ENCODE measurements around the gene DPM1.

Gene DPM1

DNA sequence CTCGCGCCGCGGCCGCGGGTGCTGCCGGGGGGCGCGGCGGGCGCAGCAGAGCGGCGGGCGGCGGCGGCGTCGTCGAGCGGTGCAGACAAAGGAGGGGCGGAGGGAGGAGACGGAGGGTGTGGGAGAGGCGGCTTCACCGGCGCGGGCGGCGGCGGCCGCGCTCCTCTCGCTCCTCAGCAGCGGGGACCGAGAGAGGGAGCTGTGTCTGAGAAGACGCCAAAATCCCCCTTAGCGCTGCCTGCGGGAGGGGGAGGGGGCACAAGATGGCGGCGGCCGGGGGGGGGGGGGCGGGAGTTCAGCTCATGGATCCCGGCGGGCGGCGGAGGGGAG lies 27.4 kb downstream of the DPM1 start:
- no peak for DNase-seq (ENCODE audit: low read depth in 2 of 2)

DNA sequence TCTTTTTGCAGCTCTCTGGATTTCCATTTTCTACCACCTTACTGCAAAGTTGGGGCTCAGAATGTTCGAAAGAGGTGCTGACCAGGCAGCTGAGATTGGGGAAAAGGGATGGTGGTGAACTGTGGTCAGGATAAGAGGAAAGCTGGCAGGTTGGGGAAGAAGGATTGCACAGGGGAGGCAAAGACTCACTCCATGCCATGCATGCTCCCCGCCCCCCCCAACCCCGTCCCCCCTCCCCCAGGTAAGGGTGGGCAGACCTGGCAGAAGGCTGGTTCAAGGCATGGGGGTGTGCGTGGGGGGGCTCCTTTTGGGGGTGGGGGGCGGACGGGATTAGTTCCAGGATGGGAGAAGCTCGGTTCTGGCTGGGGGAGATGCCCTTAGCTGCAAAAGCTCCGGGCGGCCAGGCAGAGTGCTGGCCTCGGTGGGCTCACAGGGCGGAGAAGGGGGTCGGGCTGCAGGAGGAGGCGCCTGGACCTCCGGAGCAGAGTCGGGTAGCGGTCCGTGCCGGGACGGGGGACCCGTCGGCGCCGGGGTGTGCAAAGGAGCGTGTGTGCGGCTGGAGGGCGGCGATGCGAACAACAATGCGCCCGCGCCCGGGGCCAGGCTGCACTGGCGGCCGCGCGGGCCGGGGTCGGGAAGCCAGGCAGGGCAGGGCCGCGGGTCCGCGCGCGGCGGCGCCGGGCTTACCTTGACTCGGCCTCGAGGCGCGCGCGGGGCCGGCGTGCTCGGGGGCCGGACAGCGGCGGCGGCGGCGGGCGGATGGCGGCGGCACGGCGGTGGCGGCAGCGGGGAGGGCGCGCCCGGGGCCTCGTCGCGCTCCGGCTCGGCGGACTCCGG lies 28.0 kb downstream of the DPM1 start:
- no peak for DNase-seq (ENCODE audit: low read depth in 2 of 2)

DNA sequence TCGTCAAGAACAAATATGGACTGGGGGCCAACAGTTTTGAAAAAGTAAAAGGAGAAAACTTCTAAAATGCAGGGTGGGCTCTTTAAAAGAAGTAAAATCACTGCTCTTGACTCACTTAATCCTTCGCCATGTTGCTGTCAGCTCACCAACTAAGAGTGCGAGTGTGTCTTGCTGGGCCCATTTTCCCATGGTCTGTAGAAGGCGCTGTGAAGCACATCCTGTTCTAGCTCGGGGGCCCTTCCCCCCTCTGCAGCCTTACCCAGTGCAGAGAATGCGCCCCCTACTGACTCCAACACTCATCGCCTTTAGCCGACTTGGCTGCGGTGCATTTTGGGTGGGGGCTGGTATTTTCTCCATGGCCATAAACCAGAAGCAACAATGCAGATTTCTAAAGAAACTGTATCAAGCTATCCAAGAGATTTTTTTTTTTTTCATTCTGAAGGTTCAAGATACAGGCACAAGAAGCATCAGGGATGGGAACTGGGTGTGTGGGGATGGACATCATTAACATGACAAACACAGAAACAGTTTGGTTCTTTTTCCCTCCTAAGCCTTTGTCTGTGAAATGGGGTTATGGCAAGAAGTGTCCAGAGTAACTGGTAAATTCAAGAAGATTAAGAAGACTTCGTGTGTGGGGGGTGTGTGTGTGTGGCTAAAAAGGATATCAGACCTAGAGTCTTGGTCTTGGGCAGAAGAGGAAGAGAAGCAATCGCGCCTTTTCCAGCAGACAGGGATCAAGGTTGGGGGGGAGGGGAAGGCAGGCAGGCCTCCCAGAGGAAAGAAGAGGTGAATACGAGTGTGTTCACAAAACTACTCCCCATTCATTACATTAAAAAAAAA lies 28.8 kb downstream of the DPM1 start:
- peak; percentile 81 to 86 for DNase-seq (ENCODE audit: low read depth in 2 of 2)

DNA sequence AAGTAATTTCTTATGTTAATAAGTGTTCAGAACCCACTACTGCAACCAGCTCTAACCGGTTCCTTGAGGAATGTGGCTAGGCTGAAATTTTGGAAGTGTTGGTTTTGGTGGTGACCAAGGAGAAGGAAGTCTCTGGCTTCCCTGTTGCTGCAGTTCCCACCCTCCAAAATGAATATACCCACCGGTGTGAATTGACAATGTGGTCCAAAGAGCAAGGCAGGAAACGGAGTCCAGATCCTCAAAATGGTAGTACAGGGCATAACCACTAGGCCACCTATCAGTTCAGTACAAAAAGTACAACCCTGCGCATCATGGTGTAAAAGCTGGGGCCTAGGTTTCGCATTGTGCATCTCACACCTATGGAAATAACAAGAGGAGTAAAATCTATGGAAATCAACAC lies 29.9 kb downstream of the DPM1 start:
- DNase-seq (ENCODE audit: low read depth in 2 of 2): no peak

DNA sequence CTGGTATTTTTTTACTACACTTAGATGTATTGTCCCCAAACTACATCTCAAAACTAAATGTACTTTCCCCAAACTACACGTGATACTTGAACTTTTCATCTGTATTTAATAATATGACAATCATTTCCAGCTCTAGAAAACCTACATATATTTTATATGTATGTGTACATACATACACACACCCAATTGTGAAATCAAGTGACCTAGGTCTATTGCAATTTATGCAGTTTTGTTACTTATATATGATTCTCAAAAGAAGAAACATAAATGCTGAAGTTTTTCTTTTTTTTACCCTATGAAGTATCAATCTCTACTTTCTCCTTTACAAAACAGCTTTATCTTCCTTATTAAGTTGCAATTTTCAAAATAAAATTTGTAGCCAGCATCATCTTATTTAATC lies 31.8 kb downstream of the DPM1 start:
- no peak for DNase-seq (ENCODE audit: low read depth in 2 of 2)

GRCh38 chr20:50924261-50924920 lies 33.9 kb downstream of the DPM1 start:
- no peak for DNase-seq (ENCODE audit: low read depth in 2 of 2)

- DNase-seq (ENCODE audit: low read depth in 2 of 2): no peak
These were observed 36.4 kb downstream of the DPM1 start for GRCh38 chr20:50921803-50922501.

DNA sequence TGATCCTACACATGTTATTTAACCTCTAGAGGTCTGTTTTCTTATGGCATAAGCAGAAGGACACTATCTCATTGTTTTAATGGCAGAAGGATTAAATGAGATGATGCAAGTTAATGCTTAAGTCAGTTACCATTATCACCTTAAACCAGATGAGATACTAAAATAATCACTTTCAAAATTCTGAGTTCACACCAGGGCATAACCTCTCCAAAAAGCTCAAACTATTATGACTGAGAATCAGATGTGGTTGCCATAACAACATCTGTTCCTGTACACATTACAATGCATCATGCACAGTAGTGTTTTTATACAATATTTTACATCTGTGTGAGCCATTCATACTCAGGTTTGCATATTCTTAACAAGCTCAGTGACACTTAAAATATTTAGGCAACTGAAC lies 37.3 kb downstream of the DPM1 start:
- no peak for DNase-seq (ENCODE audit: low read depth in 2 of 2)

DNA sequence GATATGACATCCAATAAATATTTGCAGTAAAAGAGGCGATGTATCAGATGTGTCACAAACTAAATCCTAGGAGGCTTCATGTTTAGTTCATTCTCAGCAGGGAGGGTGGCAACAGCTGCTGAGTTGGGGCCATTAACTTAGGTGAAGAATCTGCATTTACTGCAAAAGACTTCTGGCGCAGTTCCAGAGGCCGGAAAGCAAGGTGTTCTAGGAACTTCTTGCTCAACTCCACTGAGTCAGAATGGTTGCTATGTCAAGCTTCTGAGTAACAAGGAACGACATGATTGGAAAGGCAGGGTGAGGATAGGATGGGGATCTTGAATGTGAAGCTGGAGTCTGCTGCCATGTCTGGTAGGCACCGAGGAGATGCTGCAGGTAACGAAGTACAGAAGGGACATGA lies 38.8 kb downstream of the DPM1 start:
- no peak for DNase-seq (ENCODE audit: low read depth in 2 of 2)

DNA sequence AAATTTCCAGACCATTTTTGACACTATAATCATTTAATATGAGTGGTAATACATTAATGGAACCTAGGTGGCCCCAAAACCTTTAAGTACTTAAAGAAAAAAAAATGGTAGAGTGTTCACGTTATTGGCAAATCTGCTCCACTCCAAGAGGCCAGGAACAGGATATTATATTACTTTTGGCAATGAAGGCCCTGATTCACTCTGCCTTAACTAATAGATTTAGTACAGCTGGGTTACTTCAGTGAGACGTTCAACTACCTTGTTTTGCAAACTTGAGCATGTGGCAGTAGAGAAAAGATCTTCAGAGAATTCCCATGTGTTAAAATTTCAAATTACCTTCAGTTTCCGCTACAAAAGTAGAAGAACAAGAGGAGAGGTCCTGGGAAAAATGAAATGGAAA lies 39.9 kb downstream of the DPM1 start:
- no peak for DNase-seq (ENCODE audit: low read depth in 2 of 2)

DNA sequence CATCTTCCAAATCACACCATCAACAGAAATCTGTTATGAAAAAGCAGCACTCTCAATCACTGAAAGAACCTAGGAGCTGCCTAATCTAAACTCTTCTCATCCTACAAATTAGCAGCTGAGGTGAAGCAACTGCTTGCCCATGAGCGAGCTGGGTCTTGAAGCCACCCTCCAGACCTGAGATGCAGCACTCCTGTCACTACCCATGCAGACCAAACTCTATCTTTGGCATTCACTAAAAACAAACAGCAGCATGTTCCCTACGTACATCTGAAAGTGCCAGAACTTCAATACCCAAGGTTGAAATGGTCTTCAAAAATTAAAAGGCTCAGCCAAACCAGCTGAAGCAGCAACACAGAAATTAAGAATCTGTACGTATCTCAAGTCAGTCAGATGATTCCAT lies 41.4 kb downstream of the DPM1 start:
- no peak for DNase-seq (ENCODE audit: low read depth in 2 of 2)

GRCh38 chr20:50916257-50916656 lies 42.1 kb downstream of the DPM1 start:
- no peak for DNase-seq (ENCODE audit: low read depth in 2 of 2)

DNA sequence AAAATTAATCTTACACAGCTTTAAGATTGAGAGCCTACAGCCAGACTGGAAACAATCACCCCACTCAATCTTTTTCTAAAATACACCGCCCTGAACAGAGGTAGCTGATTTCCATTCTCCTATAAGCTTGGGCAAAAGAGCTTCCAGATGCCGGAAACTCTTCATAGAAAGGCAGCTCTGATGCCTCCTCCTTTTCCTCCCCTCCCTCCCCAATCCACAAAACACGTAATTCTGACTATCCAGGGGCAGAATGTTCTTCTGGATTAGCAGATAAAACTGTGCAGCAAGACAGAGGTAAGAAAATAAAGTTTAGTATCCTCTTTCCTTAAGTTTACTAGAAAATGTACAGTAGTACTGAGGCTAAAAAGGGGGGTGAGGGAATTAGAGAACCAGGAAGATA lies 42.9 kb downstream of the DPM1 start:
- DNase-seq (ENCODE audit: low read depth in 2 of 2): no peak

DNA sequence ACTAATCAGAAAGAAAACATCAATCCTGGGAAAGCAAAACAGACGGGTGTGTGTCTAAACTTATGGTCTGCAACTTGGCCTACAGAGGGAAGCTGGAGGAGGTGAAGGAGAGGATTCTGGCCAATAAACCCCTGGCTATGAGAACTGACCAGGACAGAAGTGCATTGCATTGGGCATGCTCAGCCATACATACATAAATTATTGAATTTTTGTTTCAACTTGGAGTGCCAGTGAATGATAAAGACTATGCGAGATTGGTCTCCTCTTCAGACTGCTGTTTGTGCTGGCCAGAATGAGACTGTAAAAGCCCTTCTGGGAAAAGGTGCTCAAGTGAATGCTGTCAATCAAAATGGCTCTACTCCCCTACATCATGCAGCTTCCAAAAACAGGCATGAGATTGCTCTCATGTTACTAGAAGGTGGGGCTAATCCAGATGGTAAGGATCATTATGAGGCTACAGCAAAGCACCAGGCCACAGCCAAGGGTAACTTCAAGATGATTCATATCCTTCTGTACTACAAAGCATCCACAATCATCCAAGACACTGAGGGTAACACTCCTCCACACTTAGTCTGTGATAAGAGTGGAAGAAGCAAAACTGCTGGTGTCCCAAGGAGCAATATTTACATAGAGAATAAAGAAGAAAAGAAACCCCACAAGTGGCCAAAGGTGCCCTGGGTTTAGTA lies 44.5 kb downstream of the DPM1 start:
- no peak for DNase-seq (ENCODE audit: low read depth in 2 of 2)

DNA sequence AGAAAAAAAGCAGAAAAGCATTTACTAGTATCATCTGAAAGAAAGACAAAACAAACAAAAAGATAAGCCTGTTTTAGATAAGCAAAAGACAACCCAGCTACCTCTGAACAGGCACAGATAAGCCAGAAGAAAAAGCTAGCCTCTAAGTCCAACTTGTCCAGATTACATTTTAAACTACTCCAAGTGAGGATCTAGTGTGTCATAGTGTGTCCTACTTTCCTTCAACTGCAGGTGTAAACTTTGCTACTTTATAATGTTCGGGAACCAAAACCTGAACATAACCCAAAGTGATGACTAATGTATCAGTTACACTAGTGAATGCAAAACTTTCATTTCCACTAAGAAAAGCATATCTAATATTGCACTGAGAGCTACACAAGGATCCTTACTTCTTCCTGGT lies 46.6 kb downstream of the DPM1 start:
- no peak for DNase-seq (ENCODE audit: low read depth in 2 of 2)

DNA sequence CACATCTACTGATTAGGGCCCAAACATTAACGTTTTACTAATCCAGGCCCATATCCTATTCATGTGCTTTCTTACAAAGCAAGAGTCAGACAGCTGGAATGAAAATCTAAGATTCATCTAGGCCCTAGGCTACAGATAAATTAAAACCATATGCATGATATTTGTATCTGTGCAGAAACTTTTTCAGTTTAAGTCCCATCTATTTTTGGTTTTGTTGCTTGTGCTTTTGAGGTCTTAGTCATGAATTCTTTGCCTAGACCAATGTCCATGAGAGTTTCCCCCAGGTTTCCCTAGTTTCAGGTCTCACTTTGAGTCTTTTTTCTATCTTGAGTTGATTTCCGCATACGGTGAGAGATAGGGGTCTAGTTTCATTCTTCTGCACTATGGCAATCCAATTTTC lies 47.3 kb downstream of the DPM1 start:
- DNase-seq (ENCODE audit: low read depth in 2 of 2): no peak

GRCh38 chr20:50909413-50909812 lies 48.9 kb downstream of the DPM1 start:
- DNase-seq (ENCODE audit: low read depth in 2 of 2): no peak

- no peak for DNase-seq (ENCODE audit: low read depth in 2 of 2)
These were observed 54.2 kb downstream of the DPM1 start for GRCh38 chr20:50904067-50904570.

- DNase-seq (ENCODE audit: low read depth in 2 of 2): no peak
These were observed 54.8 kb downstream of the DPM1 start for GRCh38 chr20:50903353-50904051.

GRCh38 chr20:50901301-50901700 lies 57.0 kb downstream of the DPM1 start:
- DNase-seq (ENCODE audit: low read depth in 2 of 2): no peak

DNA sequence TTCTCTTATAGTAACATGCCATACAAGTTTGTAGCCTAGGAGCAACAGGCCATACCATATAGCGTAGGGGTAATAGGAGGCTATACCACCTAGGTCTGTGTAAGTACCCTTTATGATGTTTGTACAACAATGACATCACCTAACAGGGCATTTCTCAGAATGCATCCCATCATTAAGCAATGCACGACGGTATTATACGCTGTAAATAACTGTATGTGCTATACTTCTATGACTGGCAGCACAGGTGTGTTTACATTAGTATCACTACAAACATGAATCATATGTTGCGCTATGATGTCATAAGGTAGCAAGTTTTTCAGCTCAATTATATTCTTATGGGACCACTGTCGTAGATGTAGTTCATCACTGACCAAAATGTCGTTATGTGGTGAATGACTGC lies 58.1 kb downstream of the DPM1 start:
- DNase-seq (ENCODE audit: low read depth in 2 of 2): no peak

Data from stimulated activated CD4-positive, alpha-beta T cell treated with anti-CD3 and anti-CD28 coated beads, Interleukin-1b, Interleukin-23, amount 100 ng/mL, for 1 hour (primary cell).